HG03103 (cell line): ENCODE results near the gene SRRM4.

Source experiments
- ATAC-seq: cut with Tn5 transposase; IDR thresholded peaks from one replicate; pipeline ENCODE4 v1.9.1; 2021; ENCODE audit warnings: low read depth; ENCODE audit not compliant: unreplicated experiment

Gene SRRM4

GRCh38 chr12:119182701-119183493 is 201.6 kb downstream of the SRRM4 start:
- no peak for ATAC-seq

DNA sequence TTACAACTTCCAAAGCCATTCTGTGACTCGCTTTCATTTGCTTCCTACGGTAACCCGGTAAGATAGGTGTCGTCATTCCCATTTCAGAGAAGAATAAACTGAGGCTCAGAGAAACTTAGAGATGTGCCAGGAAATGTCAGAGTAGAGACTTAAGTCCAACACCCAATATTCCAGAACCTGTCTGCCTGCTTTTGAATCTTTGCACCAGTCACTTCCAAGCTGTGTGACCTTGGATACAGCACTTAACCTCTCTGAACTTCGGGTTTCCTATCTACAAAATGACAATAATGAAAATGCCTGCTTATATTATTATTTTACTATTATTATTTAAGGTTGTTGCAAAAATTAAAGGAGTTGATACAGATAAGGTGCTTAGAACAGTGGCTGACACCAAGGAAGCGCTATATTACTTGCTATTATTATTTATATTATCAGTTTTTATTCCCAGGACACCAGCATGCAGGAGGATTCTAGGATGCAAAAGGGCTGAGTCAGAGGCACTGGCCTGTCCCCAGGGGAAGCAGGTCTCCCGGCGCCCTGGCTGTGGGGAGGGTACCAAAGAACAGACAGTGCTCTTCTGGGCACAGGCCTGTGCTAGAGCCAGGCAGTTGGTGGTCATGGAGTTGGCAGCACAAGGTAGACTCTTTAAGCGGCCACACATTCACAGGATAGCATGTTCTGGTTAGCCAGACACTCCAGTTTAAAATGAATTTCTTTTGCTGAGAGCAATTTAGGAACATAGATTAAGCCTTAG is 202.8 kb downstream of the SRRM4 start:
- no peak for ATAC-seq

GRCh38 chr12:119195256-119195655 is 213.9 kb downstream of the SRRM4 start:
- no peak for ATAC-seq

DNA sequence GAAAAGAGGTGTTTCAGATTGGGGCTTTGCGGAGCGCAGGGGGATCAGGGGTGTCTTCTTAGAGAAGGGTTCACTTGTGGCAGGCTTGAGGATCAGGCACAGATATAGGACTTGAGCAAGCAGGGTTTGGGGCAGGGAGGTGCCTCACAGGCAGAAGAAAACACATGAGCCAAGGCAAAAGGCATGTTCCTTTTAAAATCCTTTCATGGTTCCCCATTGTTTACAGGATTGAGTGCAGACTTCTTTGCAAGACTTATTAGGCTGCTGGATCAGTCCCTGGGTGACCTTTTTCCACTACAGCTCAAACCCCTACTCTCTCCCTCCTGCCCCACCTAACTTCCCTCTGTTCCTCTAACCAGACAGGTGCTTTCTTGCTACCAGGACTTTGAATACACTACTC is 217.1 kb downstream of the SRRM4 start:
- no peak for ATAC-seq

DNA sequence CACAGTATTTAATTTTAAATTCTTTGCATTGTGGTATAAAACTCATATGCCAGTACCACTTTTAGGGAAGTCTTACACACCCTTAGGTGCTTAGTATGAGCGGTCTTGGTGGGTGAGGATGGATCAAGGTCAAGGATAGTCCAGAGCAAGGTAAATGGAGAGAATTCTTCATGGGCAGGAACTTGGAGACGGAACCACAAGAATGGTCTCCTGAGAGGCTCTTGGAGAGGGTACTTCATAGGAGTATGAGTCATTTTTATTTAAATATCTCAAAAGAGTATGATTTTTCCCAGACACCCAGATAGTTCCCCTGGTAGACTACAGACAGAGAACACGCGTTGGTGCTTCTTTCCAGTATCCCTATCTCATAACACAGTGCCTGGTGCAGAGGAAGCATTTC is 219.3 kb downstream of the SRRM4 start:
- no peak for ATAC-seq

- no peak for ATAC-seq
Measured at GRCh38 chr12:119201789-119202543, 220.6 kb downstream of the SRRM4 start.

DNA sequence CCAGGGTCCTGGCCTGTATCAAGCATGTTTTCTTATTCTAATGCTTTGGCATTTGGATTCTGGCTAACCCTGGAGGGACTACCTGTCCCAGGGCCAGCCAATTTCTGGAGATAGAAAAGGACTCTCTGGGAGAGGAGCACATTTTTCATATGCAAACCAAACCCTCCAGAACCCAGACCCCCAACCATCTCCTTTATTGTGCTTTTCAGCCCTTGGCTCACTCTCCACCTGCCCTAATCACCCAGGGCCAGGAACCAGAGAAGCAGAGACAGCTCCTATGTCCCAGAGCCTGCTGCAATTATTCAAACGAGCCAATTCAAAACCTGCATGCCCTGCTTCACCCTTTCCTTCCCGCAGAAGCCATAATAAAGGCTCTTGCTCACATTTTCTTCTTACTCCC is 221.2 kb downstream of the SRRM4 start:
- ATAC-seq: no peak

DNA sequence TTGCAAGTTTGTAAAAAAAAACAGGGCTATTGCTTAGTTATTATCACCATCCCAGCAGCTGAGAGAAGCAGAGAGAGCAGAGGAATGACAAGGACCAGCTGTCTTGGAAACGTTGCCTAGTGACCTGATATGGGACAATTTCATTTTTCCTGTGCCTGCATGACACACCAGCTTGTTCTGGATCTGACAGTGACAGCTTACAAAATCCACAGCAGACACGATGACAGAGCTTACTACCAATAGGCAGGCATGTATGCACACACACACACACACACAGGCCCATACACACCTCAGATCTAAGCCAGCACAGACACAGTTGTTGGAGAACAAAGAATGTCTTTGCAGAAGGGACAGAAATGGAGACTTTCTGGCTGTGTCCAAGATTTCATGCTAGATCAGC is 222.8 kb downstream of the SRRM4 start:
- no peak for ATAC-seq

- no peak for ATAC-seq
Measured at GRCh38 chr12:119204671-119205285, 223.4 kb downstream of the SRRM4 start.

GRCh38 chr12:119206348-119207062 is 225.2 kb downstream of the SRRM4 start:
- ATAC-seq: no peak

GRCh38 chr12:119207063-119207560 is 225.8 kb downstream of the SRRM4 start:
- no peak for ATAC-seq

DNA sequence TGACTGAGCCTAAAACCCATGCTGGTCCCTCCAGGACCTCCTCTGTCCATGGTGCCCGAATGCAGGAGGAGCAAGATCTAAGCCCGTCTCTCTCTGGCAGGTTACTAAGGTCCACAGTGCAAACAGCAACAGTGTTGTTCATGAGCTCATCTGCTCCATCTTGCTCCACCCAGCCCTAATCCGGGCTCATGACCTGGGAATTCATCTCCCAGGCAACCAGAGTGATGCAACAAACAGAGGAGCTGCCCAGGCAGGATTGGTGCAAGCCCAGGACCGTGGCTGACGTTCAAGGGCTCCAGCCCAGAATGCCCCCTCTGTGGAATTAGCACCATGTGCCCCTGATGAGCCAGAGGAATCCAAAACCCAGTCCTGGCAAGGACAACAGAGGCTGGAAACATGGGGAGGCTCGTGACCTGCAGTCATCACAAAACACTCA is 227.3 kb downstream of the SRRM4 start:
- no peak for ATAC-seq

GRCh38 chr12:119211884-119212283 is 230.5 kb downstream of the SRRM4 start:
- ATAC-seq: no peak
